Thyroid gland (tissue), 4 donors: ENCODE measurements around the gene MED27. TPM values are rescaled to one million over a fixed set of nuclear protein-coding genes. Genes with fewer than 3 reads are reported as not detected.

Source experiments
- DNase-seq, 2 donors: peaks; one replicate each; pipeline ENCODE4 v3.0.0-alpha.2; 2019
- H3K27ac ChIP-seq, 3 donors: fragments of 200-600 bp; sonication (generic); 1 replicate in 2 of 3; 2 replicates in 1 of 3; pipeline ENCODE4 v1.5.1; 2016 to 2019; ENCODE audit warnings: mild to moderate bottlenecking in 1 of 3, moderate library complexity in 1 of 3
- H3K27me3 ChIP-seq: fragments of 200-600 bp; sonication (generic); one replicate; pipeline ENCODE4 v1.5.1; 2019
- H3K36me3 ChIP-seq, 2 donors: fragments of 200-600 bp; sonication (generic); one replicate each; pipeline ENCODE4 v1.5.1; 2016 to 2019
- H3K4me1 ChIP-seq, 2 donors: fragments of 200-600 bp; sonication (generic); one replicate each; pipeline ENCODE4 v1.5.1; 2017 to 2019
- H3K4me3 ChIP-seq, 3 donors: fragments of 200-600 bp; sonication (generic); replicated peaks in 1 of 3; 1 replicate in 2 of 3; 2 replicates in 1 of 3; pipeline ENCODE4 v1.5.1; 2016; ENCODE audit warnings: mild to moderate bottlenecking in 1 of 3
- H3K9me3 ChIP-seq: fragments of 200-600 bp; sonication (generic); one replicate; pipeline ENCODE4 v1.5.1; 2017
- CTCF ChIP-seq, 6 experiments: fragments of 200-600 bp in 3 of 6; fragments of 450-650 bp in 3 of 6; sonication (generic) in 3 of 6; IDR thresholded peaks; one replicate each; pipeline ENCODE4 v1.5.1; 2016 to 2019; ENCODE audit warnings: antibody characterized with exemption in 6 of 6, mild to moderate bottlenecking in 2 of 6, inconsistent platforms in 1 of 6, moderate library complexity in 1 of 6
- POLR2A ChIP-seq, 2 donors: fragments of 450-650 bp; IDR thresholded peaks; one replicate each; pipeline ENCODE4 v1.6.1; 2017; ENCODE audit warnings: antibody characterized with exemption in 2 of 2, mild to moderate bottlenecking in 2 of 2, moderate library complexity in 1 of 2
- WGBS, 2 donors: methylation state at CpG; one replicate each; pipeline ENCODE4 v1.1.5; 2017; 5-methylcytosine and 5-hydroxymethylcytosine counted together
- intact Hi-C: fragments of 100-400 bp; cut with DNase I; formaldehyde crosslinking; loops from one replicate; pipeline ENCODE4 v1.15.1; 2023
- total RNA-seq, 4 donors: library from RNA; depleted of rRNA; stranded (reverse); fragments of >200 nt; gene quantifications; one replicate each; pipeline ENCODE4 v1.2.3, GENCODE V29; 2016

MED27 gene
- total RNA-seq, 4 donors from 2014 or later = 15.3 to 19.5 (median 16.7) TPM

GRCh38 chr9:131845305-131846298, 234.1 kb downstream of the MED27 start:
- H3K27ac ChIP-seq = no peak overlapping the region
- DNase-seq = no peak
- intact Hi-C loops = no loop called here
- H3K36me3 ChIP-seq = no peaks in the 10 kb centered on the region
- H3K4me1 ChIP-seq = no peaks in the 10 kb centered on the region
- H3K9me3 ChIP-seq = no peaks in the 10 kb centered on the region
- 90 to 92% methylated on average over 29 of the region's 29 CpGs for WGBS, 2 donors
- TF ChIP-seq CTCF (IDR thresholded peaks at IDR 0.05) (no peak), POLR2A (IDR thresholded peaks at IDR 0.05) (no peak)
- H3K27me3 ChIP-seq = no peaks in the 10 kb centered on the region
- H3K4me3 ChIP-seq = no peak overlapping the region

- intact Hi-C loops = no loop called here
- H3K36me3 ChIP-seq = no peaks in the 10 kb centered on the region
- H3K27ac ChIP-seq = no peak overlapping the region
- 95 to 96% methylated on average over 4 of the region's 4 CpGs for WGBS, 2 donors
- DNase-seq = no peak
- H3K27me3 ChIP-seq = no peaks in the 10 kb centered on the region
- no peaks in the 10 kb centered on the region for H3K9me3 ChIP-seq
- no peaks in the 10 kb centered on the region for H3K4me1 ChIP-seq
- H3K4me3 ChIP-seq = no peak overlapping the region
- TF ChIP-seq CTCF (IDR thresholded peaks at IDR 0.05) (no peak), POLR2A (IDR thresholded peaks at IDR 0.05) (no peak)
Observed at GRCh38 chr9:131844745-131845118, 234.9 kb downstream of the MED27 start.

- Histone ChIP-seq H3K27me3 (no peaks in the 10 kb centered on the region), H3K27ac (no peak overlapping the region), H3K9me3 (no peaks in the 10 kb centered on the region), H3K4me3 (no peak overlapping the region), H3K4me1 (no peaks in the 10 kb centered on the region), H3K36me3 (no peaks in the 10 kb centered on the region)
- no peak for DNase-seq
- intact Hi-C loops = no loop called here
- no peak for TF ChIP-seq CTCF (IDR thresholded peaks at IDR 0.05)
- no peak for TF ChIP-seq POLR2A (IDR thresholded peaks at IDR 0.05)
- 88 to 89% methylated on average over 27 to 30 of the region's 33 CpGs for WGBS, 2 donors
Observed at GRCh38 chr9:131843989-131844744, 235.5 kb downstream of the MED27 start.

- no peak for TF ChIP-seq CTCF (IDR thresholded peaks at IDR 0.05)
- WGBS, 2 donors = 79 to 81% methylated on average over 30 of the region's 30 CpGs
- H3K27me3 ChIP-seq = no peaks in the 10 kb centered on the region
- no peaks in the 10 kb centered on the region for H3K4me1 ChIP-seq
- DNase-seq = no peak
- no peak overlapping the region for H3K27ac ChIP-seq
- no peaks in the 10 kb centered on the region for H3K36me3 ChIP-seq
- no peaks in the 10 kb centered on the region for H3K9me3 ChIP-seq
- intact Hi-C loops = no loop called here
- H3K4me3 ChIP-seq = no peak overlapping the region
Observed at GRCh38 chr9:131841765-131842318, 237.8 kb downstream of the MED27 start.
